Measurements from ENCODE around the gene MYMK.

Gene MYMK

GRCh38 chr9:133516256-133516960 is 8.4 kb downstream of the MYMK start:
- no peak for FAIRE-seq

- FAIRE-seq = no peak
Measured at GRCh38 chr9:133515615-133516255, 9.0 kb downstream of the MYMK start.

- FAIRE-seq = no peak
Measured at GRCh38 chr9:133515240-133515610, 9.5 kb downstream of the MYMK start.

- no peak for FAIRE-seq
Measured at GRCh38 chr9:133514460-133515239, 10.1 kb downstream of the MYMK start.

GRCh38 chr9:133513214-133514100 is 11.3 kb downstream of the MYMK start:
- FAIRE-seq = no peak

GRCh38 chr9:133512253-133513213 is 12.2 kb downstream of the MYMK start:
- FAIRE-seq = no peak

- FAIRE-seq = no peak
Measured at GRCh38 chr9:133511607-133512006, 13.2 kb downstream of the MYMK start.

- no peak for FAIRE-seq
Measured at GRCh38 chr9:133510926-133511505, 13.7 kb downstream of the MYMK start.

- no peak for FAIRE-seq
Measured at GRCh38 chr9:133509179-133510083, 15.3 kb downstream of the MYMK start.

- no peak for FAIRE-seq
Measured at GRCh38 chr9:133508046-133508445, 16.7 kb downstream of the MYMK start.

GRCh38 chr9:133507246-133507965 is 17.4 kb downstream of the MYMK start:
- no peak for FAIRE-seq

GRCh38 chr9:133506653-133507038 is 18.1 kb downstream of the MYMK start:
- no peak for FAIRE-seq

GRCh38 chr9:133505901-133506652 is 18.7 kb downstream of the MYMK start:
- FAIRE-seq = no peak

- no peak for FAIRE-seq
Measured at GRCh38 chr9:133505186-133505830, 19.5 kb downstream of the MYMK start.

- FAIRE-seq = no peak
Measured at GRCh38 chr9:133502112-133502511, 22.6 kb downstream of the MYMK start.

- FAIRE-seq = no peak
Measured at GRCh38 chr9:133499892-133500270, 24.9 kb downstream of the MYMK start.

- no peak for FAIRE-seq
Measured at GRCh38 chr9:133499132-133499891, 25.4 kb downstream of the MYMK start.
